Hindlimb muscle (tissue), 1 donor: Measurements from ENCODE around the gene THAP3. TPM values are rescaled to one million over a fixed set of nuclear protein-coding genes. Genes with fewer than 3 reads are reported as not detected.

Experiments
- polyA plus RNA-seq: library from polyadenylated mRNA; unstranded; fragments of 120-200 nt; gene quantifications from one replicate; pipeline ENCODE4 v1.2.1, GENCODE V29; 2013; ENCODE audit not compliant: insufficient read length

Gene THAP3
- polyA plus RNA-seq, 1 donor: 21.3 TPM

Other genes starting within 250 kb of the THAP3 start
- 17.7 TPM for gene ACOT7, start 231.1 kb upstream of the THAP3 start, polyA plus RNA-seq
- gene HES2, start 204.9 kb upstream of the THAP3 start, polyA plus RNA-seq: 0.21 TPM
- 1.5 TPM for gene ESPN, start 200.1 kb upstream of the THAP3 start, polyA plus RNA-seq
- 14.7 TPM for gene TNFRSF25, start 158.7 kb upstream of the THAP3 start, polyA plus RNA-seq
- gene PLEKHG5, start 133.2 kb upstream of the THAP3 start, polyA plus RNA-seq: 14.4 TPM
- 19.5 TPM for gene NOL9, start 70.4 kb upstream of the THAP3 start, polyA plus RNA-seq
- 9.5 TPM for gene TAS1R1, start 69.6 kb upstream of the THAP3 start, polyA plus RNA-seq
- gene ZBTB48, start 44.9 kb upstream of the THAP3 start, polyA plus RNA-seq: 25.3 TPM
- 45.8 TPM for gene KLHL21, start 22.0 kb upstream of the THAP3 start, polyA plus RNA-seq
- gene PHF13, start 11.1 kb upstream of the THAP3 start, polyA plus RNA-seq: 21.9 TPM
- 41.1 TPM for gene DNAJC11, start 76.9 kb downstream of the THAP3 start, polyA plus RNA-seq
- 39.5 TPM for gene CAMTA1, start 160.6 kb downstream of the THAP3 start, polyA plus RNA-seq